Psoas muscle (tissue), 8 donors: ENCODE results near the gene GALNT13. TPM values are rescaled to one million over a fixed set of nuclear protein-coding genes. Genes with fewer than 3 reads are reported as not detected.

Experiments used
- ATAC-seq, 4 donors: fragments of 200-7000 bp; cut with Tn5 transposase; one replicate each; pipeline ENCODE4 v1.9.1; 2020; ENCODE audit warnings: moderate library complexity in 3 of 4, mild to moderate bottlenecking in 2 of 4
- DNase-seq, 2 donors: peaks; one replicate each; pipeline ENCODE4 v3.0.0-alpha.2; 2020
- H3K27ac ChIP-seq: fragments of 200-600 bp; one replicate; pipeline ENCODE4 v1.8.0; 2022
- H3K27me3 ChIP-seq, 3 donors: fragments of 200-600 bp in 1 of 3; one replicate each; pipeline versions ENCODE4 v1.6.1 to v1.8.0; 2013 to 2022; ENCODE audit warnings: low read length in 2 of 3, mild to moderate bottlenecking in 2 of 3, moderate library complexity in 1 of 3; ENCODE audit not compliant: insufficient read depth in 3 of 3
- H3K36me3 ChIP-seq, 2 donors: fragments of 200-600 bp in 1 of 2; one replicate each; pipeline versions ENCODE4 v1.6.1 to v1.8.0; 2013 to 2022; ENCODE audit warnings: low read depth in 1 of 2, mild to moderate bottlenecking in 1 of 2, moderate library complexity in 1 of 2; ENCODE audit not compliant: insufficient read depth in 1 of 2
- H3K4me1 ChIP-seq: fragments of 200-600 bp; one replicate; pipeline ENCODE4 v1.8.0; 2022
- H3K4me3 ChIP-seq: fragments of 200-600 bp; one replicate; pipeline ENCODE4 v1.8.0; 2022; ENCODE audit warnings: mild to moderate bottlenecking
- H3K9me3 ChIP-seq: fragments of 200-600 bp; one replicate; pipeline ENCODE4 v1.8.0; 2022
- CTCF ChIP-seq: fragments of 200-600 bp; IDR thresholded peaks from one replicate; pipeline ENCODE4 v1.8.0; 2022; ENCODE audit warnings: antibody characterized with exemption
- WGBS, 3 donors: extraction: QIAGEN DNeasy Blood & Tissue Kit; methylation state at CpG; one replicate each; pipeline versions ENCODE4 v1.1.6 to v1.1.7; 2013; 5-methylcytosine and 5-hydroxymethylcytosine counted together
- intact Hi-C, 2 donors: fragments of 100-400 bp; cut with DNase I; formaldehyde crosslinking; loops; one replicate each; pipeline versions ENCODE4 v1.11.0 to v1.14.2; 2022
- polyA plus RNA-seq, 3 donors: library from polyadenylated mRNA; stranded (reverse); fragments of 200-250 nt; gene quantifications; one replicate each; pipeline ENCODE4 v1.2.3, GENCODE V29; 2013
- total RNA-seq, 4 donors: library from RNA; stranded (reverse); fragmentation: NEBNext Ultra II Directional in 2 of 4; extraction: Animal tissue kit (Norgen Biotek cat#: 25700) in 2 of 4; gene quantifications; one replicate each; pipeline versions ENCODE4 v1.2.1 to v1.2.4, GENCODE V29; 2021 to 2023
- donor health status: healthy with polysubstance abuse.
- donor health status: DM: no; HTN: no; CAD: no; lungs with moderate emphysema.
- donor health status: Bipolar disorder and iron deficiency.
- donor health status: healthy.
- donor health status: DM: yes; HTN: yes; CAD: no.
- donor health status: DM: no; HTN: no; CAD: no.
- donor health status: DM: no; HTN: no; CAD: no.
- donor health status: DM: yes; HTN: yes; CAD: no.

Gene GALNT13
- total and polyA plus RNA-seq, 7 donors, result 0.06 TPM; not detected in 6

- no peak for TF ChIP-seq CTCF
- intact Hi-C loops, result no loop called here
- no peak for ATAC-seq
- H3K4me1 ChIP-seq, result no peaks in the 10 kb centered on the region
- no peaks in the 10 kb centered on the region for H3K27me3 ChIP-seq
- no peaks in the 10 kb centered on the region for H3K9me3 ChIP-seq
- DNase-seq, result no peak
- no peaks in the 10 kb centered on the region for H3K36me3 ChIP-seq
- H3K27ac ChIP-seq, result no peak overlapping the region
- no peak overlapping the region for H3K4me3 ChIP-seq
Observed at GRCh38 chr2:154195644-154196195, 324.0 kb downstream of the GALNT13 start.

DNA sequence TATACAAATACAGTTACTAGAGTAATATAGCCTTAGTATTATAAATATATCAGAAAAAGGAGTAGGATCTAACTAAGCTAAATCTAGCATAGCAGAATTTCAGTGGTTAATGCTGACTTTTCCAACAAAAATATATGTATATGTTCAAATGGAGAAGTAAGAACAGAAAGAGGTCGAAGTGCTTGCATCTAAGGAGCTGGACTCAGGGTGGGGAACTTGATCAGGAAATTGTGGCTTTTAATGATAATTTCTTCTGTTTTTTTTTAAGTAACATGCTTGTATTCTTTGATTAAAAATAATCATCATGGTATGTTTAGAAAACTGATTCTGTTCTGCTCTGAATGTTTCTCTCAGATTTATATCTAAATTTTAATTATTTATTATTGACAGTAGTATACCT is 327.1 kb downstream of the GALNT13 start:
- no peak for TF ChIP-seq CTCF
- no peak for DNase-seq
- no peaks in the 10 kb centered on the region for H3K27me3 ChIP-seq
- no peak for ATAC-seq
- no peaks in the 10 kb centered on the region for H3K36me3 ChIP-seq
- WGBS, 3 donors, result 58 to 82% (median 63%) methylated on average over 1 of the region's 1 CpG
- intact Hi-C loops, result no loop called here
- no peaks in the 10 kb centered on the region for H3K9me3 ChIP-seq
- no peaks in the 10 kb centered on the region for H3K4me1 ChIP-seq
- H3K27ac ChIP-seq, result no peak overlapping the region
- no peak overlapping the region for H3K4me3 ChIP-seq

- intact Hi-C loops, result no loop called here
Observed at GRCh38 chr2:154203206-154203605, 331.5 kb downstream of the GALNT13 start.

DNA sequence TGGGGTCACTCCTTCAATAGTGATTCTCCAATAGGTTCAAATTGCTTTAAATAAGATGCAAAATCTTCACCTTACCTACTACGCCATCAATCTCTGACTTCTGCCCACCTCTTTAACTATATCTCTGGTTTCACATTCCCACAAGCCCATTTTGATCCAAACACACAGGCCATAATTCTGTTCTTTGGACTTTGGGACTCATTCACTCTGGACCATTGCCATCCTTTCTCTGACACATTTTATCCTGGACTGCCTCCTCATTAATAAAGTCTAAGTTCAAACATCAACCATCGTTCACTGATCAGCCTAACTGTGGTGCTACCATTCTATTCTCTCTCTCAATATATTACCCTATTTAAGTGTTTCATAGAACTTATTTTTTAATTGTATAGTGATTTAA is 332.2 kb downstream of the GALNT13 start:
- Histone ChIP-seq H3K36me3 (no peaks in the 10 kb centered on the region), H3K9me3 (no peaks in the 10 kb centered on the region), H3K4me3 (no peak overlapping the region), H3K27ac (no peak overlapping the region), H3K4me1 (no peaks in the 10 kb centered on the region), H3K27me3 (no peaks in the 10 kb centered on the region)
- ATAC-seq (no peak), DNase-seq (no peak)
- intact Hi-C loops, result no loop called here
- TF ChIP-seq CTCF, result no peak
- WGBS, 3 donors, result 81 to 86% (median 84%) methylated on average over 2 of the region's 2 CpGs

More at GRCh38 chr2:154203206-154203605, 331.5 kb downstream of the GALNT13 start:
- ATAC-seq (no peak), DNase-seq (no peak)
- no peaks in the 10 kb centered on the region for H3K27me3 ChIP-seq
- no peaks in the 10 kb centered on the region for H3K36me3 ChIP-seq
- no peak overlapping the region for H3K27ac ChIP-seq
- no peak for TF ChIP-seq CTCF
- no peak overlapping the region for H3K4me3 ChIP-seq
- no peaks in the 10 kb centered on the region for H3K9me3 ChIP-seq
- no peaks in the 10 kb centered on the region for H3K4me1 ChIP-seq
